GM12874 (cell line): Measurements from ENCODE around the gene SCAI.

Experiments
- TF ChIP-seq, protein P1 (sequence below): IDR thresholded peaks from 2 replicates; pipeline ENCODE4 v1.5.1; 2011; ENCODE audit warnings: low read depth, mild to moderate bottlenecking, control low read depth, low read length, moderate library complexity; ENCODE audit not compliant: insufficient read depth

SCAI gene

DNA sequence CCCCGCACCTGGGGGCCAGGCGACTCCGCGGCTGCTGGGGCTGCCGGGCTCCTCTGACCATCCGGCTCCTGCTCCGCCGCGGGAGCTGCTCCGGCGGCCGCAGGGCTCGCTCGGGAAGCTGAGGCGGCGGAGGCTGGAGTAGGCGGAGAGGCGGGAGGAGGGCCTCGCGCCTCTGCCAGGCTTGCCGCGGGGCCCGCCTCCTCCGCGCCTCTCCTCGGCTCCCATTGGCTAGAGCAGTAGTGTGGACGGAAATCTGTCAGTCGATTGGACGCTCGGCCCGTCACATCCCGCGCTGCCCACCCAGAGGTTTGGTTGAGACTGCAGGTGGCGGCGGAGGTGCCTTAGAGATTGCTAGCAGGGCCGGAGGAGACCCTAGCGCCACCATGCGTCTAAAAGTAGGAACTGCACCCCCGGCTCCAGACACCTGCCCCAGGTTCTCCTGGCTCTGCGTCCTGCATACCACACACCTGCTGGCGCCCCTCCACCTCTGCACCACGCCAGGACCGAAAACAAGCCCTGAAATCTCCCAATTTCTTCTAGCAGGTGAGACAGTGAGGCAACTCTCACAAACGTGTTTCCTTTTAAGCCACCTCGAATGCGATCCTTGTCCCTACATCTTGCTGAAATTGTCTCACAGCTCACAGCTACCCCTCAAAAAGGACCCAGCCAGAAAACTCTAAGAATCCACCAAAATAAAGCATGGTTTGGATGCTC lies at the start of gene SCAI:
Gene SCAI (minus strand): TSS at position 152 of the 714 bp plus-strand sequence. CDS start 91 bp downstream, at position 61.
- TF ChIP-seq, protein P1, sequence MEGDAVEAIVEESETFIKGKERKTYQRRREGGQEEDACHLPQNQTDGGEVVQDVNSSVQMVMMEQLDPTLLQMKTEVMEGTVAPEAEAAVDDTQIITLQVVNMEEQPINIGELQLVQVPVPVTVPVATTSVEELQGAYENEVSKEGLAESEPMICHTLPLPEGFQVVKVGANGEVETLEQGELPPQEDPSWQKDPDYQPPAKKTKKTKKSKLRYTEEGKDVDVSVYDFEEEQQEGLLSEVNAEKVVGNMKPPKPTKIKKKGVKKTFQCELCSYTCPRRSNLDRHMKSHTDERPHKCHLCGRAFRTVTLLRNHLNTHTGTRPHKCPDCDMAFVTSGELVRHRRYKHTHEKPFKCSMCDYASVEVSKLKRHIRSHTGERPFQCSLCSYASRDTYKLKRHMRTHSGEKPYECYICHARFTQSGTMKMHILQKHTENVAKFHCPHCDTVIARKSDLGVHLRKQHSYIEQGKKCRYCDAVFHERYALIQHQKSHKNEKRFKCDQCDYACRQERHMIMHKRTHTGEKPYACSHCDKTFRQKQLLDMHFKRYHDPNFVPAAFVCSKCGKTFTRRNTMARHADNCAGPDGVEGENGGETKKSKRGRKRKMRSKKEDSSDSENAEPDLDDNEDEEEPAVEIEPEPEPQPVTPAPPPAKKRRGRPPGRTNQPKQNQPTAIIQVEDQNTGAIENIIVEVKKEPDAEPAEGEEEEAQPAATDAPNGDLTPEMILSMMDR, result peak; percentile 98

DNA sequence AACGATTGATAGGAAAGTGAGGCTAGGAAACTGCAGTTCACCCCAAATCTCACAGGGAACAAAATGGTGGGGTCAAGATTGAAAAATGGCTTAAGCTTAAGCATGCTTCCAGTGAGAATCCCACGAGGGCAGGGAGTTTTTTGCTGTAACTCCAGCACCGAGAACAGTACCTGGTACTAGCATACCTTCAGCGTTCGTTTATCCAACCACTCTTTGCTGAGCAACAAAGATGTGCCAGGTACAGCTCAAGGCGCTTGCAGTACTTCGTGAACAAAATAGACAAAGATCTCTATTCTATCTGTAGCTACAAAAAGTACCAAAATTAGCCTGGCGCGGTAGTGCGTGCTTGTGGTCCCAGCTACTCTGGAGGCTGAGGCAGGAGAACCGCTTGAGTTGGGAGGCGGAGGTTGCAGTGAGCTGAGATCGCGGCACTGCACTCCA lies 47.1 kb upstream of the SCAI start:
- TF ChIP-seq, protein P1, result no peak

GRCh38 chr9:125189361-125190289 lies 46.3 kb upstream of the SCAI start, which contains the start of gene PPP6C:
PPP6C (minus strand) TSS chr9:125189803; CDS start chr9:125189718, 85 bp downstream.
- TF ChIP-seq, protein P1, result peak; percentile 83

- TF ChIP-seq, protein P1, result no peak
Measured at GRCh38 chr9:125189011-125189360, 45.7 kb upstream of the SCAI start.

DNA sequence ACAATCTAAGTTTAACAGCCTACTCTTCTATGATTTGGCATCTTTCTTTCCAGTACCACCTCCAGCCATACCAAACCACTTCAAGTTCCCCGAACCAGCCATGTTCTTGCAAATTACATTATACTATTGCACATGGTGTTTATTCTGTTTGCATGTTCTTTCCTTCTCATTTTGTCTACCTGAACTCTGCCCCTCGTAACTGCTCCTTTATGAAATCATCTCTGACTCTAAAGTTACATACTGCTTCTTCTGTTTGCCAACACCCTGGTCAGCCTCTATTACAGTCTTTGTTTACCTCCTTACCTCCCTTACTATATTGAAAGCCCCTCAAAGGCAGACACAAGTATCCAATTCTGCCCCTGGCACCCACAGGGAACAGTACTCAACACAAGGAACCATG lies 40.2 kb upstream of the SCAI start:
- TF ChIP-seq, protein P1, result no peak

- TF ChIP-seq, protein P1, result no peak
Measured at GRCh38 chr9:125183054-125183453, 39.7 kb upstream of the SCAI start.

DNA sequence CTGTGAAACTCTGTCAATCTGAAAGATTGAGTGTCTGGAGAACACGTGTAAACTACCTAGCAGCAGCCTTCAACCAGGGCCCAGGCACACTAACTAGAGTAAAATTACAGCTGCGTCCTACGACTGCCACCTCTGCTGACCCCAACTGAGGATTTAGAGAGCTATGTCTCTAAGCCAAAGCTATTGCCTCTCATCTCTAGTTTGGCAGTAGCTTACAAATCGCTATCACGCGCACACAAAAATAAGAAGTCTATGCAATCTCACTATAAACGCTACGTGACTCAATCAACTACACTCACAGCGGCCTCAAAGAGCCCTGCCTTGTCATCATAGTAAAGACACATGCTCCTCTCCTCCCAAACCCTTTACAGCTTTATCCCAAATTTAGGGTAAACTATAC lies 37.5 kb upstream of the SCAI start:
- TF ChIP-seq, protein P1, result no peak
